Nephron progenitor cell (in vitro differentiated cells): Measurements from ENCODE around the gene MLH1.

Experiments
- DNase-seq: peaks from one replicate; pipeline ENCODE4 v3.0.0; 2021
- H3K27ac Mint-ChIP-seq: 2 replicates; pipeline ENCODE4 v1.8.0; 2021; ENCODE audit warnings: mild to moderate bottlenecking, moderate library complexity, mixed read lengths
- H3K27me3 Mint-ChIP-seq: 2 replicates; pipeline ENCODE4 v1.8.0; 2021; ENCODE audit warnings: mild to moderate bottlenecking, low read depth, mixed read lengths; ENCODE audit not compliant: poor library complexity
- H3K36me3 Mint-ChIP-seq: 2 replicates; pipeline ENCODE4 v1.8.0; 2021; ENCODE audit warnings: low read depth, mixed read lengths
- H3K4me1 Mint-ChIP-seq: 2 replicates; pipeline ENCODE4 v1.8.0; 2021; ENCODE audit warnings: mixed read lengths
- H3K4me3 Mint-ChIP-seq: 2 replicates; pipeline ENCODE4 v1.8.0; 2021; ENCODE audit warnings: mild to moderate bottlenecking, moderate library complexity, mixed read lengths
- H3K9me3 Mint-ChIP-seq: 2 replicates; pipeline ENCODE4 v1.8.0; 2021; ENCODE audit warnings: mild to moderate bottlenecking, moderate library complexity, mixed read lengths
- CTCF ChIP-seq: fragments of 200-600 bp; sonication (generic); IDR thresholded peaks from 2 replicates; pipeline ENCODE4 v1.5.0; 2021; ENCODE audit warnings: antibody characterized with exemption

Gene MLH1

GRCh38 chr3:36989568-36989967, 3.8 kb upstream of the MLH1 start:
- Mint-ChIP-seq H3K4me1 (peaks cover 39% of the 10 kb centered on the region), H3K4me3 (no peak overlapping the region), H3K27ac (no peak overlapping the region), H3K27me3 (no peaks in the 10 kb centered on the region), H3K36me3 (peaks cover 46% of the 10 kb centered on the region), H3K9me3 (no peaks in the 10 kb centered on the region)
- no peak for DNase-seq
- TF ChIP-seq CTCF = no peak

GRCh38 chr3:36991147-36991546, 2.2 kb upstream of the MLH1 start:
- H3K36me3 Mint-ChIP-seq = peaks cover 30% of the 10 kb centered on the region
- DNase-seq = no peak
- TF ChIP-seq CTCF = no peak
- H3K9me3 Mint-ChIP-seq = no peaks in the 10 kb centered on the region
- no peaks in the 10 kb centered on the region for H3K27me3 Mint-ChIP-seq
- no peak overlapping the region for H3K4me3 Mint-ChIP-seq
- peaks cover 39% of the 10 kb centered on the region for H3K4me1 Mint-ChIP-seq
- no peak overlapping the region for H3K27ac Mint-ChIP-seq

- no peak overlapping the region for H3K27ac Mint-ChIP-seq
- no peak for DNase-seq
Measured at GRCh38 chr3:36991923-36992805, 1.2 kb upstream of the MLH1 start.

GRCh38 chr3:36992806-36993325, 452 bp upstream of the MLH1 start, which contains the start of gene EPM2AIP1:
EPM2AIP1 (minus strand) TSS chr3:36993131; CDS start chr3:36993077, 54 bp downstream.
- H3K27ac Mint-ChIP-seq = no peak within 1 kb of the TSS
- no peaks in the 10 kb centered on the region for H3K9me3 Mint-ChIP-seq
- H3K27me3 Mint-ChIP-seq = no peaks in the 10 kb centered on the region
- TF ChIP-seq CTCF = peak; percentile 14
- peak; percentile 80 for DNase-seq
- no peak within 1 kb of the TSS for H3K4me3 Mint-ChIP-seq
- H3K4me1 Mint-ChIP-seq = peaks cover 38% of the 10 kb centered on the region
- peaks cover 34% of the 10 kb centered on the region for H3K36me3 Mint-ChIP-seq

More at GRCh38 chr3:36991923-36992805, 1.2 kb upstream of the MLH1 start:
- no peaks in the 10 kb centered on the region for H3K27me3 Mint-ChIP-seq
- H3K4me1 Mint-ChIP-seq = peaks cover 39% of the 10 kb centered on the region
- TF ChIP-seq CTCF = no peak
- peaks cover 33% of the 10 kb centered on the region for H3K36me3 Mint-ChIP-seq
- no peaks in the 10 kb centered on the region for H3K9me3 Mint-ChIP-seq
- no peak overlapping the region for H3K4me3 Mint-ChIP-seq

GRCh38 chr3:37014620-37015019, 21.3 kb downstream of the MLH1 start:
- H3K36me3 Mint-ChIP-seq = peaks cover 70% of the 10 kb centered on the region
- H3K27me3 Mint-ChIP-seq = no peaks in the 10 kb centered on the region
- no peak for DNase-seq
- H3K27ac Mint-ChIP-seq = peak overlapping the region; percentile 24
- H3K4me3 Mint-ChIP-seq = no peak overlapping the region
- TF ChIP-seq CTCF = no peak
- no peaks in the 10 kb centered on the region for H3K9me3 Mint-ChIP-seq
- H3K4me1 Mint-ChIP-seq = no peaks in the 10 kb centered on the region
